Muscle layer of duodenum (tissue), 2 donors: ENCODE data around the gene LRRC8C.

Experiments
- H3K27ac ChIP-seq: one replicate; pipeline ENCODE4 v1.7.0; 2013; ENCODE audit warnings: mild to moderate bottlenecking, low read length
- H3K27me3 ChIP-seq: one replicate; pipeline ENCODE4 v1.7.0; 2013; ENCODE audit warnings: low read depth, mild to moderate bottlenecking, control low read depth, low read length
- H3K36me3 ChIP-seq, 2 donors: one replicate each; pipeline ENCODE4 v1.7.0; 2013; ENCODE audit warnings: low read length in 2 of 2, control low read depth in 1 of 2, mild to moderate bottlenecking in 1 of 2; ENCODE audit not compliant: insufficient read depth in 2 of 2, control insufficient read depth in 1 of 2
- H3K4me1 ChIP-seq, 2 donors: one replicate each; pipeline ENCODE4 v1.7.0; 2013; ENCODE audit warnings: low read length in 2 of 2, mild to moderate bottlenecking in 2 of 2, control low read depth in 1 of 2, moderate library complexity in 1 of 2; ENCODE audit not compliant: insufficient read depth in 2 of 2, control insufficient read depth in 1 of 2
- H3K4me3 ChIP-seq, 2 donors: one replicate each; pipeline ENCODE4 v1.7.0; 2013; ENCODE audit warnings: low read length in 2 of 2, low read depth in 1 of 2, mild to moderate bottlenecking in 1 of 2
- H3K9me3 ChIP-seq, 2 donors: one replicate each; pipeline ENCODE4 v1.7.0; 2013; ENCODE audit warnings: low read length in 2 of 2, control low read depth in 1 of 2, mild to moderate bottlenecking in 1 of 2; ENCODE audit not compliant: control insufficient read depth in 1 of 2
- donor health status: healthy.

The LRRC8C gene

DNA sequence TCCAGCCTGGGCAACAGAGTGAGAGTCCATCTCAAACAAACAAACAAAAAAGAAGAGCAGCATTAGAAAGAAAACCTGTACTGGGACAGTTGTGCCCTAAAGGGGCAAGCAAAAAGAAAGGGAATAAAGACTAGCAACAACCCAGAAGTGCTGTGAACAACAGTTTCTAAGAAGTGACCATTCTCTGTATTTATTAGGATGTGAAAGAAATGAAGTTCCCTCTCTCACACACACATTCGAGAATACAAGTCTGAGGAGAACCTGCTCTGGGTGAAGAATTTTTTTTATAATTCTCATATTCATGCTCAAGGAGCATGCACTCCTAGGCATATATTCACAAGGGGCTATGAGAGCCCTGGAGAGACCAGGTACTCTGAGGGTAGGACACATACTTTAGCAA lies 128.4 kb downstream of the LRRC8C start:
- no peaks in the 10 kb centered on the region for H3K27me3 ChIP-seq
- no peaks in the 10 kb centered on the region for H3K36me3 ChIP-seq
- peaks cover 15% of the 10 kb centered on the region in 2 donors for H3K4me1 ChIP-seq
- no peak overlapping the region for H3K27ac ChIP-seq
- H3K9me3 ChIP-seq: no peaks in the 10 kb centered on the region
- no peak overlapping the region for H3K4me3 ChIP-seq

DNA sequence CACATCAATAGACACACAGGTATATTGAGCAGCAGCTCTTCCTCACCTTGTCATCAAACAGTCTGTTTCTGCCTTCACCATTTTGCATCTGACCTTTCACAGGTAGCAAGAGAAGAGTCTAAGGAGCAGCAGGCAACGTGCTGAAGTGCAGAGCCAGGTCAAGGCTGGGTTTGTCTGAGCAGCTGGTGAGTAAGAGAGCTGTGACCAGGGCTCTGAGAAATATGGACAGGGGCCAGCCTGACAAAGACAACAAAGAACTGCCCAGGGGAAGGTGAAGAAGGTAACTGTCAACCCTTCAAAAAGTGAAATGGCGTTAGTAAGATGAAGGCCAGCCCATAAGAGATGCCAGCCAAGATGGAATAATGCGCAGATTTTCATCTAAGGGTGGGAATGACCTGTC lies 129.0 kb downstream of the LRRC8C start:
- H3K27me3 ChIP-seq: no peaks in the 10 kb centered on the region
- no peak overlapping the region for H3K27ac ChIP-seq
- H3K4me3 ChIP-seq: no peak overlapping the region
- no peaks in the 10 kb centered on the region for H3K9me3 ChIP-seq
- no peaks in the 10 kb centered on the region for H3K36me3 ChIP-seq
- H3K4me1 ChIP-seq: peaks cover 15% of the 10 kb centered on the region in 2 donors

DNA sequence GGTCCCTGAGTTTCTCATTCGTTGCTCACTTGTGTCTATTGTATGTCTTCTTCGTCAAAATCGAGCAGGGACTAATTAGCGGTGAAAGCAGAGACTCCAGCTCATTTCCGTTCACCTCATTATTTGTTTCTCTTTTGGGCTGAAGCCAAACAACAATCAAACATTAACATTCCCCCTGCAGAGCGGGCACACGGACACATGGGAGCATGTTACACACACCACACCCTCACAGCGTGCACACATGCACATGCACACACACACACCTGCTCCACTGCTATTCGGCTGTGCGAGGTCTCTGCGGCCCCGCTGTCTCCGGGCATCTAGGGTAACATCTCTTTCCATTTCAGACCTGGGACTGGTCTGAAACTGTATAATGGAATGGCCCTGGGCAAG lies 129.5 kb downstream of the LRRC8C start:
- Histone ChIP-seq H3K36me3 (no peaks in the 10 kb centered on the region), H3K4me1 (peaks cover 14 to 15% of the 10 kb centered on the region in 2 donors), H3K27me3 (no peaks in the 10 kb centered on the region), H3K9me3 (no peaks in the 10 kb centered on the region), H3K4me3 (peak overlapping the region; percentile 59 to 74), H3K27ac (no peak overlapping the region)

DNA sequence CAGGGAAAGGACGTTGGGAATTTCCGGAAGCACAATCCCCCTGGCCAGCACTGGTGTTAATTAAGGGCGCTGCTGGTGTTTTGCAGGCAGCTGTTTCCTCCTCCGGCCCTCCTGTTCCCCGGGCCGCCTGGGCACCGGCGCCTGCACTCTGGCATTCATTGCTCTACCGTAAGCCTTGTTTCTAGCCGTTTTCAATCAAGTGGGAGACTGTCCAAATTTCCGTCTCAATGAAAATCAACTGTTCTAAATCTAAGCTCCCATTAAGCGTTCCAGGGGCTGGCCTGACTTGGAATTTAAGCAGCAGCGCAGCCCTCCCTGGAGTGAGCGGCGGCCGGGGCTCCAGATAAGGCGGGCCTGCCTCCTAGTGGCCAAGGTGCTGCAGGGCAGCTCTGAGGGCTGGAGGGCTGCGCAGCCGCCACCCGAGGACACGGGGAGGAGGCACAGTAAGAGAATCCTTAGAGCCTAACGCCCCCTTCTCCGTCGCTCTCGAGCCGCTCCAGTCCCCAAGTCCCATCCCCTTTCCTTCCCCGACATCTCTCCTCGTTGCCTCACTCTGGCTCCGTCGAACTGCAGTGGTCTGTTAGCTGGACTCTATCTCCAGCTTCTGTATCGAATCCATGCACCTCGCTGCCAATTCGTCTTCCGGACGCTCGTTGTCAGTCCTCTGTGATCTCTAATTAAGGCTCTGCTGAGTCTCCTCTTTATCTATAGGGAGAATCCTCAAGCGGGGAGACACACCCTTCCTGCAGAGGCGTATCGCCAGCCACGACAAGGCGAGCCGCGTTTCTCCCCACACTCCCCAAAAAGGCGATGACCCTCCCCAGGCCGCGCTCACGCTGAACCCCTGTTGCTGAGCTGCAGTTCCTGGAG lies 130.1 kb downstream of the LRRC8C start:
- H3K27ac ChIP-seq: no peak overlapping the region
- no peaks in the 10 kb centered on the region for H3K9me3 ChIP-seq
- H3K4me1 ChIP-seq: peaks cover 8 to 15% of the 10 kb centered on the region in 2 donors
- no peaks in the 10 kb centered on the region for H3K36me3 ChIP-seq
- no peaks in the 10 kb centered on the region for H3K27me3 ChIP-seq
- peak overlapping the region; percentile 59 to 74 for H3K4me3 ChIP-seq

- Histone ChIP-seq H3K9me3 (no peaks in the 10 kb centered on the region), H3K4me3 (peak overlapping the region; percentile 59 to 74), H3K4me1 (peaks cover 5 to 11% of the 10 kb centered on the region in 2 donors), H3K27ac (no peak overlapping the region), H3K27me3 (no peaks in the 10 kb centered on the region), H3K36me3 (no peaks in the 10 kb centered on the region)
These were observed 130.7 kb downstream of the LRRC8C start for GRCh38 chr1:89763649-89763986.

GRCh38 chr1:89765774-89766173 lies 132.9 kb downstream of the LRRC8C start:
- no peaks in the 10 kb centered on the region for H3K27me3 ChIP-seq
- peaks cover 5 to 11% of the 10 kb centered on the region in 2 donors for H3K4me1 ChIP-seq
- H3K36me3 ChIP-seq: no peaks in the 10 kb centered on the region
- no peaks in the 10 kb centered on the region for H3K9me3 ChIP-seq
- H3K27ac ChIP-seq: no peak overlapping the region
- H3K4me3 ChIP-seq: no peak overlapping the region

DNA sequence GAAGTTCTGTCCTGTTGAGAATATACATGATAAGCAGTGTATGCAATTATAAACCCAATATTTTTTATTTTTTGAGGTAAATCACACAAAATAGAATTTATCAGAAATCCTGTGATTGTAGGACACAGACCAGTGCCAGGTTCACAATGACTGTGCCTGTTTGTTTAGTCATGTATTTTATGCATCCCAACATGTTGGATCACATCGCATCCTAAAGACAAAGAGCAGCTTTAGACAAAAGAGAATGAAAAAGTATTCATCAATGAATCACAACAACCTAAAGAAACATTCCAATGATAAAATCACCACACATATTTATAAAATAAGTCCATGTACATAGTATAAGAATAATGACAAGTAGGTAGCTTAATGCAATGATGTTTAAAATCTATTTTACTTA lies 134.7 kb downstream of the LRRC8C start:
- Histone ChIP-seq H3K36me3 (no peaks in the 10 kb centered on the region), H3K4me1 (peaks cover 2 to 7% of the 10 kb centered on the region in 2 donors), H3K4me3 (no peak overlapping the region), H3K27ac (no peak overlapping the region), H3K9me3 (no peaks in the 10 kb centered on the region), H3K27me3 (no peaks in the 10 kb centered on the region)
